HG03064 (cell line): ENCODE measurements around the gene DLG2.
"Not testable (repeated sequence)": the region's sequence is repeated elsewhere in the genome, so short reads cannot be mapped to it uniquely, and the experiment has no call there.

Experiments used
- ATAC-seq: cut with Tn5 transposase; IDR thresholded peaks from one replicate; pipeline ENCODE4 v1.9.1; 2021; ENCODE audit warnings: low read depth; ENCODE audit not compliant: unreplicated experiment

The DLG2 gene

DNA sequence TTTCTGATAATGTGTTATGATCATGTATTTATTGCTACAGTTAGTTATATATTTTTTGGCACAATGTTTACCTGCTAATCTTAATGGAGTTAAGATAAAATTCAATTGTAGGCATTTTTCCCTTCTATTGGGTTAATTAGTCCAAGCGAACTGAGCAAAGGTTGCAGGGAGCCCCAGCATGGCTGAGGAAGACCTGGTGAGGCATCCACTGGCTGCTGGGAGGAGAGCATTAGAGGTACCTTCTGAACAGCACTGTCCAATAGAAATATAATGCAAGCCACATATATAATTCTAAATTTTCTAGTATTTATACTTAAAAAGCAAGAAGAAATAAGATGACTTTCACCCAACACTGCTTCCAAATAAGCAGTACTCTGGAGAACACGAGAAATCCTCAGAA, 19.9 kb upstream of the DLG2 start:
- ATAC-seq: no peak

DNA sequence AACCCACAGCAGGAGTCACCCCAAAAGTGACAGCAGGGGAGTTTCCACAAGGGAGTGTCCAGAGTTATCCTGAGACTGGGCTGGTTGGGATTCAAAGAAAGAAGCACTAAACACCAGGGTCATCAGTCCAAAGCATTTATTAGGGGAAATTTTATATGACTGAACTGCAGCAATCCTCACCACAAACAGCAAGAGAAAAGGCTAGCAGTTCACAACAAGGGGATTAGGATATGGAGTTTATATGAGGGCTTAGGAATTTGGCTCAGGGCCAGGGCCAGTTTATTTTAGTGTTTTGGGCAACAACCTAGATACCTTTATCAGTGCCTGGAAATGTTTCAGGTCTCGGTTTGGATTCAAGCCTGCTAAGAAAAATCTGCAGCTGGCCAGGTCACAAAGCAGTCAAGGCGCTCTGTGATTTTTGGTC, 16.1 kb upstream of the DLG2 start:
- ATAC-seq: no peak

DNA sequence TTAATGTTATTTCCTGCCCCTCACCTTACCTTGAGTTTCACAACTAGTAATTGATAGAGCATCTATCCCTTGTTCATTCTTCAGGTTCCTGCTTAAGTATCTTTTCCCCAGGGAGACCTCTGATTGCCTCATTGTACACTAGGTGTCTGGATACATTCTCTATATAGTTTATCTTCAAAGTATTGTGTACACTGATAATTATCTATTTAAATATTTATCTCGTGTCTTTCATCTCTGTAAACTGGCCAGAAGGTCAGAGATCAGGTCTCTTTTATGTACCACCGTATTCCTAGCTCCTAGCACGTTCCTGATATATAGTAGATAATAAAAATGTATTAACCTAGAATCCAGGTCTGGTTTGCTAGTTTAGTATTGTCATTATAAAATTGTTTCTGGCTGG, 7.6 kb upstream of the DLG2 start:
- no peak for ATAC-seq

DNA sequence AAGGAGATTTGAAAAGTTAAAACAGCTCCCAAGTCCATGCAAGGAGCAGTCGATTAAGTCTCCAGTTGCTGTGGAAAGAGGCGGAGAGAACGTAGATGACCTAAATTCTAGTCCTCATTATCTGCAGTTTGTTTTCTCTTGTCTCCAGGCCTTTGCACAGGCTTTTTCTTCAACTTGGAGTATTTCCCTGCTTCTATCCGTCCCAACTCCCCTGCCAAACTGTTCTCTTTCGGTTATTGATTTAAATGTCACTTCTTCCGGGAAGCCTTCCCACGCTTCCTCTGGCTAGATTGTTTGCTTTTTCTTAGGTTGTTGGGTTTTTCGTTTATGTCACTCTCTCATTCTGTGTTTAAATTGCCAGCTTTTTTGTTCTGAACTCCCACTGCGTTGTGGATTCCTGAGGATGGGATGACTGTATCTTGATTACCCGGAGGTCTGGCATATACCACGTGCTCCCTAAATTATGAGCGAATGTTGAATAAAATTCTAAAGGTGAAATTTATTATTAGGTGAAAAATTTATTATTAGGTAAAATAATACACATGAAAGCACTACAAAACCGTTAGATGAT, 1.7 kb upstream of the DLG2 start:
- ATAC-seq: peak; percentile 6

DNA sequence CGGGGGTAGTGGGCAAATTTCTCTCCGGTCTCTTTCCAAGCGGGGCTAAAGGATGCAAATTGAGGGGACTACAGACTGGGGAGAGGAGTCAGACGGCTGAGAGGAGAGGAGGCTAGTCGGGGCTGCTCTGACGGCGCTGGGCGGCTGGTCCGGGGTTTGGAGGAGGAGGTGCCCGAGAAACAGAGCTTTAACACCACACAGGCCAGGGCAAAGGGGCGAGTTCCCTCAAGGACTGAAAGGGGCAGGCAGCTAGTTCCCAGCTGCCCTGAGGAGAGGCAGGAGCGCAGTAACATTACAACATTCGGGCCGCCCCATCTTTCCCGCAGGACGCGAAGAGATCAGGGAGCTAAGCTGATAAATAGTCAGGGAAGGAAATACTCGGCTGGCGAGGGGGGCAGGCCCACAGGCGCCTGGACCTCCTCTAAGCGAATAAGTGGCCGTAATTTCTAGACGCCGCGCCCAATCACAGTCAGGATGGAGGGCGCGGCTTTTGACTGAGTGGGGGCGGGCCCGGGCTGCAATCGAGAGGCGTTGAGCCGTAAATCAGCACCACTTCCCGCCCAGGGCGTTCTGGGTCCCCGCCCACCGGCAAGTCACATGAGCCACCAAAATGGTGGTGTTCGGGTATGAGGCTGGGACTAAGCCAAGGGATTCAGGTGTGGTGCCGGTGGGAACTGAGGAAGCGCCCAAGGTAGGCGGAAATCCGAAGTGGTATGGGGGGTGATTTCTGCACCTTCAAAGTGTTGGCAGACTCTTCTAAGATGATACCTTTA, 1.0 kb upstream of the DLG2 start, which contains the start of gene TMEM126B:
Gene TMEM126B (plus strand): TSS at position 596 of the 773 bp plus-strand sequence. CDS start 15 bp downstream, at position 611.
- ATAC-seq: peak; percentile 99

DNA sequence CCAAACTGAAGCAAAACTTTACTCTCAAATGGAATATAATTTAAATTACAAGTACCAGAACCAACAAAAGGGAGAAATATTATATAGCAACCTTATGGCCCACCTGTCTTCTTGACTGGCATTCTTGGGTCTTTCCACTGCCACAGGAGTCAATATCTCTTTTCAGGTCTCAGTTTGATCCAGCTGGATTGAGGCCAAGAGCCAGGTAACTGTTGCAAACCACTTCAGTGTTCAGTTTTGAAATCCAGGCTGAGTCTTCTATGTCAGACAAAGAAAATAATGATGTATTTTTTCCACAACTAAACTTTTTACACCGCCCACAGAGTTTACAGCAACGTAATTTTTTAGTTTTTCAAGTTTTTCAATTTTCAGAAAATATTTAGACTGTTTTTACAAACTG, 648 bp downstream of the DLG2 start:
- no peak for ATAC-seq

DNA sequence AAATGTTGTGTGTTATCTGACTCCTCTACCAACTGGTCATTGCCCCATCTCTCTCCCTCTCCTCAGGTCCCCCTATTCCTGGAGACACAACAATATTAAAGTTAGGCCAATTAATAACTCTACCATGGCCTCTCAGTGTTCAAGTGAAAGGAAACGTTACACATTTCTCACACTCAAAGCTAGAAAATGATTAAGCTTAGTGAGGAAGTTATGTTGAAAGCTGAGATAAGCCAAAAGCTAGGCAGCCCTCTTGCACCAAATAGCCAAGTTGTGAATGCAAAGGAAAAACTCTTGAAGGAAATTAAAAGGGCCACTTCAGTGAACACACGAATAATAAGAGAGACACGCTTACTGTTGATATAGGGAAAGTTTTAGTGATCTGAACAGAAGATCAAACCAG, 6.9 kb downstream of the DLG2 start:
- no peak for ATAC-seq

DNA sequence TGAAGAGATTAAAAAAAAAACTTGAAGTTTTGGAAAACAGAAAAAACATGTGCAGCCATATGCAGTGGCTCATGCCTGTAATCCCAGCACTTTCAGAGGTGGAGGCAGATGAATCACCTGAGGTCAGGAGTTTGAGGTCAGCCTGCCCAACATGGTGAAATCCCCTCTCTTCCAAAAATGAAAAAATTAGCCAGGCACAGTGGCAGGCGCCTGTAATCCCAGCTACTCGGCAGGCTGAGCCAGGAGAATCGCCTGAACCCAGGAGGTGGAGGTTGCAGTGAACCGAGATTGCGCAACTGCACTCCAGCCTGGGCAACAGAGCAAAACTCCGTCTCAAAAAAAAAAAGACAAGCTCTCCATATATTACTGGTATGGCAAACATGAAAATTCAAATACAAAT, 7.6 kb downstream of the DLG2 start:
- no peak for ATAC-seq

DNA sequence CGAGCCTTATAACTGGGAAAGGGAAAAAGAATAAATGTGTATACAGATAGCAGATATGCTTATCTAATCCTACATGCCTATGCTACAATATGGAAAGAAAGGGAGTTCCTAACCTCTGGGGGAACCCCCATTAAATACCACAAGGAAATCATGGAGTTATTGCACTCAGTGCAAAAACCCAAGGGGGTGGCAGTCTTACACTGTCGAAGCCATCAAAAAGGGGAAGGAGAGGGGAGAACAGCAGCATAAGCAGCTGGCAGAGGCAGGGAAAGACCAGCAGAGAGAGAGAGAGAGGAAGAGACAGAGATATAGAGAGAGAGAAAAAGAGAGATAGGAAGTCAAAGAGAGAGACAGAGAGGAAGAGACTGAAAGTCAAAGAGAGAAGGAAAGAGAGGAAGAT, 15.5 kb downstream of the DLG2 start:
- not testable (repeated sequence) for ATAC-seq

DNA sequence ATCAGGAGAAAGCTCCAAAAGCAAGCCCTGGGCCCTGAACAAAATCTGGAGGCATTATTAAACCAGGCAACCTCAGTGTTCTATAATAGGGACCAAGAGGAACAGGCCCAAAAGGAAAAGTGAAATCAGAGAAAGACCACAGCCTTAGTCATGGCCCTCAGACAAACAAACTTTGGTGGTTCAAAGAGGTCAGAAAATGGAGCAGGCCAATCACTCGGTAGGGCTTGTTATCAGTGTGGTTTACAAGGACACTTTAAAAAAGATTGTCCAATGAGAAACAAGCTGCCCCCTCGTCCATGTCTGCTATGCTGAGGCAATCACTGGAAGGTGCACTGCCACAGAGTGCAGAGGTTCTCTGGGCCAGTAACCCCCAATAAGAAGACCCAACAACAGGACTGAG, 17.9 kb downstream of the DLG2 start:
- not testable (repeated sequence) for ATAC-seq

DNA sequence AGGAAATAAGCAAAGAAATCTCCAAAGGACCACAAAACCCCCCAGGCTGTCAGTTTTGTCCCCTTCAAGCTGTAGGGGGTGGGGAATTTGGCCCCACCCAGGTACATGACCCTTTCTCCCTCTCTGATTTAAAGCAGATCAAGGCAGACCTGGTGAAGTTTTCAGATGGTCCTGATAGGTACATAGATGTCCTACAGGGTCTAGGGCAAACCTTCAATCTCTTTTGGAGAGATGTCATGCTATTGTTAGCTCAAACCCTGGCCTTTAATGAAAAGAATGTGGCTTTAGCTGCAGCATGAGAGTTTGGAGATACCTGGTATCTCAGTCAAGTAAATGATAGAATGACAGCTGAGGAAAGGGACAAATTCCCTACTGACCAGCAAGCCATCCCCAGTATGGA, 18.5 kb downstream of the DLG2 start:
- not testable (repeated sequence) for ATAC-seq

DNA sequence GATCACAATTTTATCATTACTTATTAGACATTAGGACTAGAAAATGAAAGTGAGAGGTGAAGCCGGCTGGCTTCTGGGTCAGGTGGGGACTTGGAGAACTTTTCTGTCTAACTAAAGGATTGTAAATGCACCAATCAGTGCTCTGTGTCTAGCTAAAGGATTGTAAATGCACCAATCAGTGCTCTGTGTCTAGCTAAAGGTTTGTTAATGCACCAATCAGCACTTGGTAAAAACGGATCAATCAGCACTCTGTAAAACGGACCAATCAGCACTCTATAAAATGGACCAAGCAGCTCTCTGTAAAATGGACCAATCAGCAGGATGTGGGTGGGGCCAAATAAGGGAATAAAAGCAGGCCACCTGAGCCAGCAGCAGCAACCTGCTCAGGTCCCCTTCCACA, 20.9 kb downstream of the DLG2 start:
- not testable (repeated sequence) for ATAC-seq

DNA sequence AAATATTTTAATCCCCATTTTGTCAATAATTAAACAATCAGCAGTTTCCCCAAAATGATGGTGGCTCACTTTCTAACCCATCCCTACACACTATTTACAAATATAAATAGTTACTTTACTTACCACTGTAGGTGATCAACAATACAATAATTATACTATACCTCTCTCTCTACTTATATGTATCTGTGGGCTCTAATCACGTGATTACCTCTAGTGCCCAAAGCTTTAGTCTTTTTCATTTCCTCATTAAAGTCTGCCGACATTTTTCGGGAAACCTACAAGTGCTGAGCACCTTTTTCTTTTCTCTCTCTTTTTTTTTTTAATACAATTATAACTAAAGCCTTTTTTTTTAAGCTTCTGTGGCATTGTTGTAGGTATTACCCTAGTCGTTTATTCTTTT, 23.9 kb downstream of the DLG2 start:
- ATAC-seq: no peak

DNA sequence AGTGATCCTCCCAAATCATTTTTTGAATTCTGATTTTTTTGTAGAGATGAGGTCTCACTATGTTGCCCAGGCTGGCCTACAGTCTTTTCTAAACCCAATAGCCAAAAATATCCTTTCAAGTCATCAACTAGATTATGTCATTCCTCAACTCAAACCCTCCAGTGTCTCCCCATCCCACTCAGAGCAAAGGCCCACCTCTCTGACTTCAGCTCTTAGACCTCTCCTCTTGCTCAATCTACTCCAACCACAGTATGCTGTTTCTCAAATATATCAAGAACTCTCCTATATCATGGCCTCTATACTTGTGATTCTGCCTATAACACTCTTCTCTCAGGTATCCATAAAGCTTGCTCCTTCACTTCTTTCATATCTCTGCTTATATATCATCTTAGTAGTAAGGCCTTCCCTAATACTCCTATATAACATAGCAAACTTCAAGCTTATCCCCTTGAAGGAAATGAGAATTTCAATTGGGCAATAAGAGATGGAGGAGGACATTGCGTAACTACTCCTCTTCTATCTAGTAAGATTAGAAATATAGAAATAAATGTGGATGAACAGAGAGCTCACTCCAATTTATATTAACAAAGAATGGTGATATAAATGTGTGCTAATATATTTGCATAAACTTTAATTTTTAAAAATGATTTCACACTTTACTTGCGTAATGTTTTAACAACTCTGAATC, 24.5 kb downstream of the DLG2 start:
- ATAC-seq: no peak

DNA sequence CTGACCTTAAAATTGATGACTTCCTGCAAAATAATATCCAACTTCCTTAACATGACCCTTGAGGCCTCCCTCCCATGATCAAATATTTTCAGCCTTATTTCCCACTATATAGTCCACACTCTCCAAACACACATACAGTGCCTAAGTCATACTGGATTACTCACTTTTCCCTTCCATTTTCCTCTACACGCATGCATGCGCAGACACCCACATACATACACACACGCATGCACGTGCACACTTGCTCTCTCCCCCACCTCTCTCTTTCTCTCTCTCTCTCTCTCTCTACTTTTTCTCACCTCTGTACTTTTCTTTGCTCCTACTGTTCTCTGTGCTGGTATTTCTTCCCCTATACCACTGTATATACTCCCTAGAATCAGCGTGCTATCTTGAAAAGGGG, 28.1 kb downstream of the DLG2 start:
- ATAC-seq: no peak

DNA sequence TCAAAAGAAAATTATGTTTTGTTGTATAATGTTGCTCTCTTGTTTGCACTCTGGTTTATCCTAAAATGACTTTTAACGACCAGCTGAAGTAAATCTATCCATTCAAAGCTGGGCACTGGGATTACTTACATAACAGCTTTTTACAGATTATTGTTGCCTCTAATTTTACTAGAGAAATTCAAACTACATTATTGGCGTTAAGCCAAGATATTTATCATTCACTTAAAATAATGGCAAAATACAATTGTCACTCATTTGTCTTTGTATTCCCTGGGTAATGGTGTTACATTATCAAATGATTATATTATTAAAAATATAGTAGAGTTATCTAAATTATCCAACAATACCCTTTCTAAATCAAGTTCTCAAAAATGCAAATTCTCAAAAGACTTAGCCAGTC, 30.3 kb downstream of the DLG2 start:
- no peak for ATAC-seq

DNA sequence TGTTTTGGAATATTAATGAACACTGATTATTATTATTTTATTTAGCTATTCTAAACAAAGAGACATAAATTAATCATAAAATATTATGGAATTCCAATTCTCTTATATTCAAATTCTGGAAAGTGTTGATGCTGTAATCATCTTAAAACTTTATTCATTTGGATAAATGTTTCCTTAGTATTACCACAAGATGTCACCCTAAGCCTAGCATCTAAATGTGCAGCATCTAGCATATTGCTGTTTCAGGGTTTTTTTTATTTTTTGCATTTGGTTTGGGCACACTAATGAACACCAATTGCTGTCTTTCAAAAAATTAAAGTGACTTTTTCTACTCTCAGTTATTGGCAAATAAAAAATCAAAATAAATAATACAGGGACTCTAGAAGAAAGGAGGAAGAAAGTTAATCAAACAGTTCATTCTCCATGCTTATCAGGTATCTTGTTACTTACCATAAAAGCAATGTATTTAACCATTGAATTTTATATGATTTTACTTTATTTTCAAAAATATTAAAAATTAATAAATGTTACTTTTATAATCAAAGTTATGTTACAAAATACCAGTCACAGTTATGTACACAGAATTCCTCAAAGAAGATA, 31.8 kb downstream of the DLG2 start:
- no peak for ATAC-seq

DNA sequence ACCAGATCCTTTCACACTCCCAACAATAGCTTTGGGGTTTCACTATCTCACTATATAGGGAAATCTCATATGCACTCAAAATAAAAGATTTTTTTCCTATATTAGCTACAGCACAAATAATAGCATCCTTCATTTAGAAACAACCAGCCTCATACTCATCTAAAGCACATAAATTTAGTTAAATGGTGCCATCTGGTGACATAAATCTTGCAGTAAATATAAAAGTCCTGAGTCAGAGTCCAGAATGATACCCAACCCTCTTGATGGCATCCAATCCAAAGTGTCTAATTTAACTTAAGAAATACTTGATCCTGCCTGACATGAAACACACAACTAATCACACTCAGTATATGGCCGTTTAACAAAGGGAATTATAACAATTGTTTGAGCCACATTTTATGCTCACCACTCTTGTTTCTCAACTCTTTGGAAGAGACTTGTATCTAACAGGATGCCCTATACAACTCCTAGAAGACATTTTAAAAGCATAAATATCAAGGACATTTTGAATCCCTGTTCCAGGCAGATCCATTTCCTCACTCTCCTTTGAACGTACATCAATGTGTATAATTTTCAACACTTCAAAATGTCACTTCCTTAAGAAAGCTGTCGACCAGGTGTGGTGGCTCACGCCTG, 36.2 kb downstream of the DLG2 start:
- ATAC-seq: no peak

DNA sequence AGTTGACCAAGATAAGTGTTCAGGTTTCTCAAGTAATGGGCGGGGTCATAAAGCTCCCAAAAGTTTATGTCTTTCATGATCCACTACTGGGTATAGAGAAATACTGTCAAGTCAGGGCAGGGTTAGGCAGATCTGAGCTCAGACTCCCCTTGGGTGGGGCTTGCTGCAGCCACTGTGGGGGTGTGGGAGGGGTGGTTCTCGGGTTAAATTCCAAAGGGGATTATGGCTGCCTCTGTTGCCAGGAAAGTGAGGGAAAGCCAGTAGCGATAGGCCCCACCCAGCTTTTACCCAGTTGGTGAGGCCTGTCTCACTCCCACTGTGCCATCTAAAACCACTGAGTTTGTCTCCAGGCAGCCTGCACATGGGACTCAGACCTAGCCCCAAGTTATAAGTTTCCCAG, 37.8 kb downstream of the DLG2 start:
- ATAC-seq: no peak

DNA sequence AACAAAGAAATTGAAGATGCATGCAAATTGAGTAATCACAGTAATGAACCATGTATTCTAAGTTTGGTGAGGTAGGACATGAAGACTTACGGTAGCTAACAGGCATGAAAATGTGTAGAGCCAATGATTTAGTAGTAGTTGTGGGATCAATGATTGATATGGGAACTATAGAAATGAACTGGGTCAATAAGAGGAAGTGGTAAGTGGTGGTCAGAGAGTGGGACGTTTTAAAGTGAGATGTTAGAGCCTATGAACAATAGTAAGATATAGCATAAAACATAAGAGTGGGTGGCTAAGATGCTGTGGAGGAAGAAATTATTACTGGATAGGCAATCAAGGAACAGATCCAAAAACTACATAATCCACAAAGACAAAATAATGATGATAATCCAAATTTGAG, 45.0 kb downstream of the DLG2 start:
- ATAC-seq: no peak

DNA sequence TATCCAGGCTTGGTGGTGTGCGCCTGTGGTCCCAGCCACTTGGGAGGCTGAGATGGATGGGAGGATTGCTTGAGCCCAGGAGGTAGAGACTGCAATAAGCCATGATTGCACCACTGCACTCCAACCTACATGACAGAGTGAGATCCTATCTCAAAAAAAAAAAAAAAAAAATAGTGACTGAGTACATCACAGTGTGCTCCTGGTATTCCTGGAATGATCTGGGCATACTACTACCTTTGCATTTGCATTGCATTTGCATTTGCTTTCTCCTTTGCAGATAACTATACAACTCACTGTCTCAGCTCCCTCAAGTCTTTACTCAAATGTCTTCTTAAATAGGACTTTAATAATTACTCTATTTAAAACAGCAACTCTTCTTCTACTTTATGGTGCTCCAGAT, 51.8 kb downstream of the DLG2 start:
- ATAC-seq: no peak
